Gastroesophageal sphincter (tissue), 3 donors: ENCODE measurements around the gene APBA2.

ENCODE experiments used
- CTCF ChIP-seq, 4 experiments: fragments of 200-600 bp in 2 of 4; fragments of 450-650 bp in 2 of 4; sonication (generic) in 1 of 4; IDR thresholded peaks; one replicate each; pipeline ENCODE4 v1.5.1; 2017 to 2019; ENCODE audit warnings: antibody characterized with exemption in 4 of 4, mild to moderate bottlenecking in 2 of 4, moderate library complexity in 2 of 4
- EP300 ChIP-seq: sonication (generic); formaldehyde crosslinking; IDR thresholded peaks from one replicate; pipeline ENCODE4 v1.6.1; 2017; ENCODE audit warnings: antibody characterized with exemption, mild to moderate bottlenecking
- POLR2A ChIP-seq, 2 donors: fragments of 450-650 bp; IDR thresholded peaks; one replicate each; pipeline ENCODE4 v1.6.1; 2017; ENCODE audit warnings: antibody characterized with exemption in 2 of 2, mild to moderate bottlenecking in 2 of 2, moderate library complexity in 1 of 2
- POLR2AphosphoS5 ChIP-seq: sonication (generic); formaldehyde crosslinking; IDR thresholded peaks from one replicate; pipeline ENCODE4 v1.6.1; 2017; ENCODE audit warnings: antibody characterized with exemption

GRCh38 chr15:29016518-29016917 lies 130.7 kb downstream of the APBA2 start:
- TF ChIP-seq CTCF (IDR thresholded peaks at IDR 0.05) (no peak), EP300 (no peak), POLR2A (IDR thresholded peaks at IDR 0.05) (no peak), POLR2AphosphoS5 (no peak)
